GM19099 (cell line): Measurements from ENCODE around the gene MIS12.

Source experiments
- POLR2A ChIP-seq: IDR thresholded peaks from 3 replicates; pipeline ENCODE4 v1.6.1; 2011; ENCODE audit warnings: low read depth; ENCODE audit not compliant: insufficient read length; ENCODE audit errors: extremely low read depth

The MIS12 gene

GRCh38 chr17:5536866-5537650, 50.7 kb downstream of the MIS12 start:
- TF ChIP-seq POLR2A = no peak

GRCh38 chr17:5539286-5539685, 52.9 kb downstream of the MIS12 start:
- TF ChIP-seq POLR2A = no peak

GRCh38 chr17:5540321-5540720, 54.0 kb downstream of the MIS12 start:
- TF ChIP-seq POLR2A = no peak
